Thyroid gland (tissue), 4 donors: ENCODE results near the gene TBC1D24. TPM values are rescaled to one million over a fixed set of nuclear protein-coding genes. Genes with fewer than 3 reads are reported as not detected.

Experiments used
- DNase-seq, 2 donors: peaks; one replicate each; pipeline ENCODE4 v3.0.0-alpha.2; 2019
- H3K27ac ChIP-seq, 3 donors: fragments of 200-600 bp; sonication (generic); 1 replicate in 2 of 3; 2 replicates in 1 of 3; pipeline ENCODE4 v1.5.1; 2016 to 2019; ENCODE audit warnings: mild to moderate bottlenecking in 1 of 3, moderate library complexity in 1 of 3
- H3K27me3 ChIP-seq: fragments of 200-600 bp; sonication (generic); one replicate; pipeline ENCODE4 v1.5.1; 2019
- H3K36me3 ChIP-seq, 2 donors: fragments of 200-600 bp; sonication (generic); one replicate each; pipeline ENCODE4 v1.5.1; 2016 to 2019
- H3K4me1 ChIP-seq, 2 donors: fragments of 200-600 bp; sonication (generic); one replicate each; pipeline ENCODE4 v1.5.1; 2017 to 2019
- H3K4me3 ChIP-seq, 3 donors: fragments of 200-600 bp; sonication (generic); replicated peaks in 1 of 3; 1 replicate in 2 of 3; 2 replicates in 1 of 3; pipeline ENCODE4 v1.5.1; 2016; ENCODE audit warnings: mild to moderate bottlenecking in 1 of 3
- H3K9me3 ChIP-seq: fragments of 200-600 bp; sonication (generic); one replicate; pipeline ENCODE4 v1.5.1; 2017
- CTCF ChIP-seq, 6 experiments: fragments of 200-600 bp in 3 of 6; fragments of 450-650 bp in 3 of 6; sonication (generic) in 3 of 6; IDR thresholded peaks; one replicate each; pipeline ENCODE4 v1.5.1; 2016 to 2019; ENCODE audit warnings: antibody characterized with exemption in 6 of 6, mild to moderate bottlenecking in 2 of 6, inconsistent platforms in 1 of 6, moderate library complexity in 1 of 6
- POLR2A ChIP-seq, 2 donors: fragments of 450-650 bp; IDR thresholded peaks; one replicate each; pipeline ENCODE4 v1.6.1; 2017; ENCODE audit warnings: antibody characterized with exemption in 2 of 2, mild to moderate bottlenecking in 2 of 2, moderate library complexity in 1 of 2
- WGBS, 2 donors: methylation state at CpG; one replicate each; pipeline ENCODE4 v1.1.5; 2017; 5-methylcytosine and 5-hydroxymethylcytosine counted together
- intact Hi-C: fragments of 100-400 bp; cut with DNase I; formaldehyde crosslinking; loops from one replicate; pipeline ENCODE4 v1.15.1; 2023
- total RNA-seq, 4 donors: library from RNA; depleted of rRNA; stranded (reverse); fragments of >200 nt; gene quantifications; one replicate each; pipeline ENCODE4 v1.2.3, GENCODE V29; 2016

TBC1D24 gene
- total RNA-seq, 4 donors from 2014 or later, result 15.9 to 32.3 (median 21.8) TPM

GRCh38 chr16:2520097-2520783, 45.3 kb downstream of the TBC1D24 start, which contains the start of gene AMDHD2:
TSS of gene AMDHD2 (plus strand) at chr16:2520371. CDS start at chr16:2520459, 88 bp downstream.
- DNase-seq, result peak; percentile 89 to 92
- Histone ChIP-seq H3K4me1 (peaks cover 32 to 53% of the 10 kb centered on the region in 2 donors), H3K4me3 (peak within 1 kb of the TSS in 2 of 3 donors; percentile 39 to 50), H3K36me3 (peaks cover 0 to 3% of the 10 kb centered on the region in 2 donors), H3K9me3 (no peaks in the 10 kb centered on the region), H3K27ac (peak within 1 kb of the TSS; percentile 49 to 78 (median 57)), H3K27me3 (no peaks in the 10 kb centered on the region)
- intact Hi-C loops, result no loop called here
- TF ChIP-seq POLR2A (IDR thresholded peaks at IDR 0.05) (peak in 1 of 2 donors; percentile 50), CTCF (IDR thresholded peaks at IDR 0.05) (no peak)
- WGBS, 2 donors, result 5% methylated on average over 15 of the region's 83 CpGs; no CpG with 5 or more reads in 1 of the 2 donors

DNA sequence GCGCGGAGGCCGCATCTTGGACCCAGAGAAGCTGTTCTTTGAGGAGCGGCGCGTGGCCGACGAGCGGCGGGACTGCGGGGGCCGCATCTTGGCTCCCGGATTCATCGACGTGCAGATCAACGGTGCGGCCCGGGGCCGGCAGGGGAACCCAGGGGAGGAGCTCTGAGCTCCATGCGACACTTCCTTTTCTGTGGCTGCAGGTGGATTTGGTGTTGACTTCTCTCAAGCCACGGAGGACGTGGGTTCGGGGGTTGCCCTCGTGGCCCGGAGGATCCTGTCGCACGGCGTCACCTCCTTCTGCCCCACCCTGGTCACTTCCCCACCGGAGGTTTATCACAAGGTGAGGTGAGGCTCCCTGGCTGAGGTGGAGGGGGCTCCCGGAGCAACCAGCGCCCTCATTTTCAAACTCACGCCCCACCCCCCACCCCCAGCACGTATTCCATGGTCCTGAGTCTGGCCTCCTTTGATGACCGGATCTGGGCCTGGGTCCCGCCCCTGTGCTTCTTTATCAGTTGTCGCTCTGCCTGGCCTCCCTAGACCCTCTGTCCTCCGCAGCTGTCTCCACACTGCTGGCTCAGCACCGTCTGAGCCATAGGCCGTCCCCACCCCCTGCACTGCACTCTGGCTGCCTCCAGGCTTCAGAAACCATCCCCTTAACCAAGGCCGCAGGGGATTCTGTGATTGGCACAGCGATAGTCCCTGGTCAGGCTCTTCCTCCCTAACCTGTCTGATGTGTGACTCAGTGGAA, 46.0 kb downstream of the TBC1D24 start:
- peak in 1 of 2 donors; percentile 19 for DNase-seq
- H3K27me3 ChIP-seq, result no peaks in the 10 kb centered on the region
- intact Hi-C loops, result no loop called here
- peak overlapping the region in 2 of 3 donors; percentile 39 to 50 for H3K4me3 ChIP-seq
- 35 to 64% methylated on average over 11 to 26 of the region's 41 CpGs for WGBS, 2 donors
- no peaks in the 10 kb centered on the region for H3K9me3 ChIP-seq
- H3K27ac ChIP-seq, result peak overlapping the region in 2 of 3 donors; percentile 27 to 37
- TF ChIP-seq POLR2A (IDR thresholded peaks at IDR 0.05) (no peak), CTCF (IDR thresholded peaks at IDR 0.05) (no peak)
- peaks cover 25 to 46% of the 10 kb centered on the region in 2 donors for H3K4me1 ChIP-seq
- peaks cover 0 to 10% of the 10 kb centered on the region in 2 donors for H3K36me3 ChIP-seq

GRCh38 chr16:2523801-2524231, 48.9 kb downstream of the TBC1D24 start:
- Histone ChIP-seq H3K9me3 (no peaks in the 10 kb centered on the region), H3K27me3 (no peaks in the 10 kb centered on the region), H3K36me3 (peaks cover 0 to 22% of the 10 kb centered on the region in 2 donors), H3K4me1 (peaks cover 14 to 20% of the 10 kb centered on the region in 2 donors), H3K27ac (no peak overlapping the region), H3K4me3 (no peak overlapping the region)
- no peak for DNase-seq
- 86 to 90% methylated on average over 6 of the region's 6 CpGs for WGBS, 2 donors
- TF ChIP-seq CTCF (IDR thresholded peaks at IDR 0.05) (no peak), POLR2A (IDR thresholded peaks at IDR 0.05) (no peak)
- intact Hi-C loops, result no loop called here

GRCh38 chr16:2524339-2524938, 49.5 kb downstream of the TBC1D24 start:
- WGBS, 2 donors, result 94% methylated on average over 9 of the region's 9 CpGs
- no peaks in the 10 kb centered on the region for H3K9me3 ChIP-seq
- peaks cover 0 to 22% of the 10 kb centered on the region in 2 donors for H3K36me3 ChIP-seq
- no peaks in the 10 kb centered on the region for H3K27me3 ChIP-seq
- no peak overlapping the region for H3K4me3 ChIP-seq
- TF ChIP-seq CTCF (IDR thresholded peaks at IDR 0.05), result no peak
- no peak for TF ChIP-seq POLR2A (IDR thresholded peaks at IDR 0.05)
- intact Hi-C loops, result no loop called here
- H3K27ac ChIP-seq, result no peak overlapping the region
- peaks cover 13 to 14% of the 10 kb centered on the region in 2 donors for H3K4me1 ChIP-seq
- DNase-seq, result no peak
